ENCODE data around the gene CMTM4.

The CMTM4 gene

GRCh38 chr16:66587881-66588600 is 108.5 kb downstream of the CMTM4 start:
- TF ChIP-seq GATA1 (IDR thresholded peaks at IDR 0.05; ENCODE audit: low read depth, low read length) = no peak
- no peak for TF ChIP-seq POLR2A (IDR thresholded peaks at IDR 0.05; ENCODE audit: low read length)
- DNase-seq = no peak

GRCh38 chr16:66585481-66586239 is 110.9 kb downstream of the CMTM4 start:
- DNase-seq = no peak
- TF ChIP-seq POLR2A (IDR thresholded peaks at IDR 0.05; ENCODE audit: low read length) (no peak), GATA1 (IDR thresholded peaks at IDR 0.05; ENCODE audit: low read depth, low read length) (no peak)

GRCh38 chr16:66581246-66581952 is 115.1 kb downstream of the CMTM4 start:
- no peak for DNase-seq
- no peak for TF ChIP-seq GATA1 (IDR thresholded peaks at IDR 0.05; ENCODE audit: low read depth, low read length)
- no peak for TF ChIP-seq POLR2A (IDR thresholded peaks at IDR 0.05; ENCODE audit: low read length)

- TF ChIP-seq GATA1 (IDR thresholded peaks at IDR 0.05; ENCODE audit: low read depth, low read length) = no peak
- no peak for TF ChIP-seq POLR2A (IDR thresholded peaks at IDR 0.05; ENCODE audit: low read length)
- DNase-seq = no peak
These were observed 115.8 kb downstream of the CMTM4 start for GRCh38 chr16:66580605-66581209.

- peak in 1 of 2 experiments; percentile 25 for DNase-seq
- TF ChIP-seq POLR2A (IDR thresholded peaks at IDR 0.05; ENCODE audit: low read length) (no peak), GATA1 (IDR thresholded peaks at IDR 0.05; ENCODE audit: low read depth, low read length) (no peak)
These were observed 117.7 kb downstream of the CMTM4 start, which contains the start of gene CMTM2 for GRCh38 chr16:66578651-66579531. Gene CMTM2 (plus strand): TSS chr16:66579463. CDS start chr16:66579608, 145 bp downstream.

- no peak for DNase-seq
- no peak for TF ChIP-seq GATA1 (IDR thresholded peaks at IDR 0.05; ENCODE audit: low read depth, low read length)
- no peak for TF ChIP-seq POLR2A (IDR thresholded peaks at IDR 0.05; ENCODE audit: low read length)
These were observed 120.2 kb downstream of the CMTM4 start for GRCh38 chr16:66576296-66576695.

GRCh38 chr16:66575060-66575459 is 121.5 kb downstream of the CMTM4 start:
- TF ChIP-seq POLR2A (IDR thresholded peaks at IDR 0.05; ENCODE audit: low read length) = no peak
- TF ChIP-seq GATA1 (IDR thresholded peaks at IDR 0.05; ENCODE audit: low read depth, low read length) = no peak
- peak; percentile 27 to 51 for DNase-seq

GRCh38 chr16:66574531-66574930 is 122.0 kb downstream of the CMTM4 start:
- TF ChIP-seq GATA1 (IDR thresholded peaks at IDR 0.05; ENCODE audit: low read depth, low read length) = no peak
- no peak for TF ChIP-seq POLR2A (IDR thresholded peaks at IDR 0.05; ENCODE audit: low read length)
- DNase-seq = peak; percentile 32 to 65

GRCh38 chr16:66574081-66574480 is 122.5 kb downstream of the CMTM4 start:
- peak; percentile 32 to 50 for DNase-seq
- TF ChIP-seq POLR2A (IDR thresholded peaks at IDR 0.05; ENCODE audit: low read length) (no peak), GATA1 (IDR thresholded peaks at IDR 0.05; ENCODE audit: low read depth, low read length) (no peak)

- TF ChIP-seq GATA1 (IDR thresholded peaks at IDR 0.05; ENCODE audit: low read depth, low read length) = no peak
- no peak for TF ChIP-seq POLR2A (IDR thresholded peaks at IDR 0.05; ENCODE audit: low read length)
- DNase-seq = peak; percentile 37 to 40
These were observed 124.2 kb downstream of the CMTM4 start for GRCh38 chr16:66572356-66572755.

- DNase-seq = peak; percentile 36 to 44
- no peak for TF ChIP-seq GATA1 (IDR thresholded peaks at IDR 0.05; ENCODE audit: low read depth, low read length)
- TF ChIP-seq POLR2A (IDR thresholded peaks at IDR 0.05; ENCODE audit: low read length) = no peak
These were observed 126.6 kb downstream of the CMTM4 start for GRCh38 chr16:66569827-66570405.

GRCh38 chr16:66569131-66569530 is 127.4 kb downstream of the CMTM4 start:
- TF ChIP-seq GATA1 (IDR thresholded peaks at IDR 0.05; ENCODE audit: low read depth, low read length) (no peak), POLR2A (IDR thresholded peaks at IDR 0.05; ENCODE audit: low read length) (no peak)
- DNase-seq = no peak

Measured in erythroblast (primary cell).